IPS-NIHi11 (cell line): ENCODE measurements around the gene FGF9.

Experiments used
- DNase-seq: peaks from one replicate; pipeline ENCODE4 v3.0.0; 2012; ENCODE audit warnings: mixed read lengths, low spot score

The FGF9 gene

DNA sequence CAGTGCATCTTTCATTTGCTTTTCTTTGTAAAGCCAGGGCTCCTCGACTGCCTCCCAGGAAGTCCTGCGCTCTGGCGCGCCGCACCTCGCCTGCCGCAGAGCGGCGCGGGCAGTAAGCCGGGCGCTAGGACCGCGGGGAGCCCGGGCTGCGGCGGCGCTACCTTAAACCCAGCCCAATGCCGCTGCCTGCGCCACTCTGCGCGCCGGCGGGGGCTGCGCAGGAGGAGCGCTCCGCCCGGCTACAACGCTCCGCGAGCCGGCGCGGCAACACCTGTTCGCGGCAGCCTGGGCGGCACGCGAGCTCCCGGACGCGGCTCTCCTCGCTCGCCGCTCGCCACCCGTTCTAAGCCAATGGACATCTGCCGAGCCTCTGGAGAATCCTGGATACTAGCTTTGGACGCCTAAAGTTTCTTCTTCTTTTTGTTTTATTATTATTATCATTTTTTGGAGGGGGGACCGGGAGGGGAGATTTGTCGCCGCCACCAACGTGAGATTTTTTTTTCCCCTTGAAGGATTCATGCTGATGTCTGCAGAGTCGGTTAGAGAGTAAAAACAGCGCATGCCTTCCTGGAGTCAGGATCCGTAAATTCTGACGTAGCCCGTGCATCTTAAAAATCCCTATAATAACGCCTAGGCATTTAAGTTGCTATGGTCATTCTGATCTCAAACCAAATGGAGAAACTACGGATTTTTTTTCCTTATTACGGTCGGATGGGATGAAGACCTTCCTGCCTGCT is at the start of gene FGF9:
Gene FGF9 (plus strand): TSS at position 191 of the 737 bp plus-strand sequence. CDS start 840 bp downstream, outside the sequence.
- peak; percentile 89 for DNase-seq

DNA sequence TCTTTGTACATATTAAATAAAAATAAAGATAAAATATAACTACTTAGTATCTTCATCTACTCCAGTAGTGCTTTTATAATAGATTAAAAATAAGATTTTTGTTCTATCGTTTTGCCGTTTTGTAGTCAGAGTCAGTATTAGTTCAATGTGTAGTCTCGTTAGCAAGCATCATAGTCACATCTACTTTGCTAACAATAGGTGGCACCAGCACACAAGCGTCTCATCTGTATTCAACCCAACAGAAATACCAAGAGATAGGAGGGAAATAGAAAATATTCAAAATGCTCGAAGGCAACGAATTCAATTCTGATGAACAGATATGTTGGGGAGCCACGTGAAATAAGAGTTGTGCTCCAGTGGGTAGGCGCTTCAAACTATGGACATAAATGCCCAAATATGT is 45.5 kb upstream of the FGF9 start:
- peak; percentile 41 for DNase-seq

DNA sequence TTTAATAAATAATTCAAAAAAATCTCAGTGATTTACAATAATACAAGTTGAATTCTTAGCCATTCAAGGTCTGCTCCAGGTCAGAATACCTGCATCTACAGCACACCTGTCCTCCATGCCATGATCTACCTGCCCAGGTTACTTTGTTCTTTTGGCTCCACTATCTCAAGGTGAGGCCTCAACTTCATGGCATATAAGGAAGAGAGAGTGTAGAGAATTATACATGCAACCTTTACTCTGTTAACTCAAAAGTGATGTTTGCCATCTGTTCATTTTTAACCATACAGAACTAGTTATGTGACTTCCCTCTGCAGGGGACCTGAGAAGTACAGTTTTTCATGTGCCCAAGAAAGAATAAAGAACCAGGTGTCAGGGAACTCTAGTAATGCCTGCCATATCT is 38.7 kb upstream of the FGF9 start:
- DNase-seq, result no peak

DNA sequence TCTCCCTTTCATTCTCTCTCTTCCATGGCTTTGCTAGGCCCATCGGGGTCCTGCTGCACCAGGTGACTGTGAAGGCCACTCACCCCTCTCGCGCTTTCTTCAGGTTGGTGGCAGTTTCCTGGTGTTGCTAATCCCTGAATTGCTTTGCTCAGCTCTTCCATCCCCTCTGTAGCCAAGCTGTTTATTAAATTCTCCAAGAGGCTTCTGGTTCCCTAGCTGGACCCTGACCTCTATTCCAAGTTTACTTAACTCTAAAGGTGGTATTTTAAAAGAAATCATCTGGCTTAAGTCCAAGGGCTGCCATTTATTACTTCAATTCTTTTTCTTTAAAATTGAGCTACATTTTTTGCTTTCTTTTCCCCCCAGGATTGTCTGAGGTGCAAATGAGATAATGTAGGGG is 34.2 kb upstream of the FGF9 start:
- no peak for DNase-seq

DNA sequence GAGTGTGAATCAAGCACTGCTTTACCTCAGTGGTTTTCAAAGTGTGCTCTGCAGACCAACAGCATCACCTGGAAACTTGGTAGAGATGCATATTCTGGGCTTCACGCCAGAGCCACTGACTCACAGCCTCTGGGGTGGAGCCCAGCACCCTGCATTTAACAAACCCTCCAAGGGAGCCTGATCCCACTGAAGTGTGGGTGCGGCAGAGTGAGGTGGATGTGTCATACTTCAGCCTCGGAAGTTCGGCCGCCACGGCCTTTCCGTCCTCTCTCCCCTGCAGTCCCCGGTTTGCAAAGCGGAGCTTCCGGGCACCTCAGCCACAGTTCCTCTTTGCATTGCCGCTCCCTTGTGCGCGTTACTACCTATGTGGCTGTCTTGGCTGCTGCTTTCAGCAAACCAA is 33.6 kb upstream of the FGF9 start:
- DNase-seq, result peak; percentile 46

DNA sequence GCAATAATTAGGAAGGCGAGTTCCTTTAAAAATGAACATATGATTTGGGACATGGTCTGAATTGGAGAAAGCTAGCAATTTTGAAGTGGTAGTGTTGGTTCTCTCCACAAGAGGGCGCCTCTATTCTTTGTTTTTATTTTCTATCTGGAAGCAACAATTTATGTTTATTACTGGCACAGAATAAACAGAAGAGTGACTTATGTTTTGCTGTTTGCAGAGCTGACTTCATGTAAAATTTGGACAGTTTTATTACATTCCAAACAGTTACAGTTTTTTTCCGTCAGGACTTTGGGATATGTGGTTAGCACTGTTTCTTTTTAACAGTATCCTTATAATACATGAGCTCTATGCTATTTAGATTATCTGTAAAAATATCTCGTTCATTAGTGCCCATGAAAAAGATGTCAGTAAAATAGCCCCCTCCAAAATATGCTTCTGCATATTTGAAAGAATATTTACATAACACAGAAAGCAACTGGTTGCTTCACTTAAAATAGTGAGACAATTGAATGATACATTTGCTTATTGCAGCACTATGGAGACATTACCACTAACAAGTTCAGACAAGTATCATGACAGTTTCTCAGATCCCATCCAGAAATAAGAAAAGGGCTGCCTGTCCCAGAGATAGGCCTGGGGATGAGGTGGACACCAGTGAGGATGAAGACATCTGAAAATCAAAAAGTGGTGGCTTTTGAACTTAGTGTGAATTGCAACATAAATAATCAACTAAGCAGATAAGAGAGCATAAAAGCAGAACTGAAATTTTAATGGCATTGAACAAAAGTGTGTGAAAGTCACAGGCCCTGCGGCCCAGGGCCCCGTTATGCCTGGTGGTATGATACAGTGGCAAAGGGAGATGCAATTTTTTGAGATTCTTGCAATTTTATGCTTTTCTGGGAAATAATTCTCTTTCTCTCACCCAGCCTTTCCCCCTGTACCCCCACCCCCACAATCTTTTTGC is 32.3 kb upstream of the FGF9 start:
- DNase-seq, result peak; percentile 42

DNA sequence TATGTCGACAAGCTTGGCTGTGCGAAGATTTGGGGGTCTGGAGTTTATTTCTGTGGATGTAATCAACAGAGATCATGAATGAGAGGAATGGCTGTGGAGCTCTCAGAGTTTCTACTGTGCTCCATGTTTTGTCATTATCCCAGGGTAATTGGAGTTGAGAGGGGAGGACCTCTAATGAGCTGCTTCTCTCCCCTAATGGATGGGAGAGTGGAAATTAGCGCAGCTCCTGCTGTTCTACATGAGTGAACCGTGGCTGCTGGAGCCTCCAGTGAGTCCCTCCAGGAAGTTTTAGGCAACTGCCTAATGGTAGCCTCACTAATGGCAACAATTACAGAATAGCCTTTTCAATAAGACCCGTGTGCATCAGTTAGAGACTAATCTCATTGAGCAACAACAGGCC is 31.3 kb upstream of the FGF9 start:
- no peak for DNase-seq

DNA sequence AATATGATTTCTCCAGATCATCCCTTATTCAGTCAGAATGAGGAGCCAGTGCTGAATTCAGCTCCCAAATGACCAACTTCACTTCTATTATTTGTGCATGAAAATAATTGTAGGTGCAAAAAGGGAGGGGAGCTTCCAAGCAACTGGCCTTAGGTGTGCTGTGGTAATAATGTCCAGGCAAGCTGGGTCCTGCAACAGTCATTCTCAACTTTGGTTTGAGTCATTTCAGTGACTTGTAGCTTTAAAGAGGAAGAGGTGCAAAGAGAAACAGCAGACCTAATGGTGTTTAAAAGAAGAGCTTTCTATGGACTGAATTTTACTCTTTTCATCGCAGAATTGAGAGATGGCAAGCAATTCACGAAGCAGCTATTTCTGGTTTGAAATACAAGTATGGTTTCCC is 29.2 kb upstream of the FGF9 start:
- no peak for DNase-seq

DNA sequence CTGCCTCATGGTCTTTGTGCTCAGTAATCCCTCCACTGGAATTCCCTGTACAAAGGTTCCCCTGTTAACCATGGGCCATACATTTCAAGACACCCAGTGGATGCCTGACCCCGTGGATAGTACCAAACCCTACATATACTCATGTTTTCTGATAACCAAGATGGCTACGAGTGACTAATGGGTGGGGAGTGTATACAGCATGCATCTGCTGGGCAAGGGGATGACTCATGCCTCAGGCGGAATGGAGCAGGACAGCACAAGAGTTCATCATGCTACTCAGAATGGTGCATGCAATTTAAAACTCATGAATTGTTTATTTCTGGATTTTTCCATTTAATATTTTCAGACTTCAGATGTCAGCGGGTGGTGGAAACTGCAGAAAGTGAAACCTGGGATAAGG is 13.3 kb upstream of the FGF9 start:
- DNase-seq, result no peak

DNA sequence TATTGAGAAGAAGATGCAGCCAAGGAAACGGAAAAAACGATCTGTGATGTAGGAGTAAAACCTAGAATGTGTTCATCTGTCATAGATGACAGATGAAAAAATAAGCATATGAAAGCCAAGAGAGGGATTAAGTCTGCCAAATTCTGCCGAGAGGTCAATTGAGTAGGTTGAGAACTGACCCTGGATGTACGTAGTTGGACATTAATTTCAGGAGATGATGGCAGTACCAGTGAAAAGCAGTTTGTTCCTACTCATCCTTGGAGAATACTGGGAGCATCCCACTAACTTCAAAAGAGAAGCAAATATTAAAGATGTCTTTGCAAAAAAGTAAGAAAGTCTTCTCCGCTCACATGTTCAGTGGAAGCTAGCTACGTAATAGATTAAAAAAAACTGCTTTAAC is 11.8 kb upstream of the FGF9 start:
- no peak for DNase-seq

DNA sequence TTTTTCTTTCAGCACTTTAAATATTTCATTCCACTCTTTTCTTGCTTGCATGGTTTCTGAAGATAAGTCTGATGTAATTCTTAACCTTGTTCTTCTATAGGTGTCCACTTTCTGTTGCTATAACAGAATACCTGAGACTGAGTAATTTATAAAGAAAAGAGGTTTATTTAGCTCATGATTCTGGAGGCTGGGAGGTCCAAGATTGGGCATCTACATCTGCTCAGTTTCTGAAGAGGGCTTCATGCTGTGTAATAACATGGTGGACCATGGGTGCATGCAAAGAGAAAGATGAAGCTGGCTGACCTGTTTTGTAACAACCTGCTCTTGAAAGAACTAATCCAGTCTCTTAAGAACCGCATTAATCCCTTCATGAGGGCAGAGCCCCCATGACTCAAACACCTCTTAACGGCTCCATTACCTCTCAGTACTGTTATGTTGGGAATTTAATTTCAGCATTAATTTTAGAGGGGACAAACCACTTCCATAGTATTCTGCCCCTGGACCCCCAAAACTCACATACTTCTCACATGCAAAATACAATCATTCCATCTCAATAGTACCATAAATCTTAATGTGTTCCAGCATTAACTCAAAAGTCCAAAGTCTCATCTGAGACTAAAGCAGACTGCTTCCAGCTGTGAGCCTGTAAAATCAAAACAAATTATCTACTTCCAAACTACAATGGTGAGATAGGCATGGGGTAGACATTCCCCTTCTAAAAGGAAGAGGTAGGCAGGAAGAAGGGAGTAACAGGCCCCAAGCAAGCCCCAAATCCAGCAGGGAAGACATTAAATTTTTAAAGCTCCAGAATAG is 9.6 kb upstream of the FGF9 start:
- no peak for DNase-seq

DNA sequence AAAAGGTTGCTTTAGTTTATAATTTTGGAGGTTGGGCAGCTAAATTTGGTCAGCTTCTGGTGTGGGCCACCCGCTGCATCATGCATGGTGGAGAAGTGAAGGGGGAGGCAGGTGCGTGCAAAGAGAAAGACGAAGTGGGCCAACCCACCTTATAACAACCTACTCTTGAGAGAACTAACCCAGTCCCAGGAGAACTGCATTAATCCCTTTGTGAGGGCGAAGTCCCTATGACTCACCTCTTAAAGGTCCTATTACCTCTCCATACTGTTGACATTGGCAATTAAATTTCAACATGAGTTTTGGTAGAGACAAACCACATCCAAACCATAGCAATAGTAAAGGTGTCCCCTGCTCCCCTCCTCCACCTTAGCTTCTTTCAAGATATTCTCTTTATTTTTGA is 7.7 kb upstream of the FGF9 start:
- no peak for DNase-seq

DNA sequence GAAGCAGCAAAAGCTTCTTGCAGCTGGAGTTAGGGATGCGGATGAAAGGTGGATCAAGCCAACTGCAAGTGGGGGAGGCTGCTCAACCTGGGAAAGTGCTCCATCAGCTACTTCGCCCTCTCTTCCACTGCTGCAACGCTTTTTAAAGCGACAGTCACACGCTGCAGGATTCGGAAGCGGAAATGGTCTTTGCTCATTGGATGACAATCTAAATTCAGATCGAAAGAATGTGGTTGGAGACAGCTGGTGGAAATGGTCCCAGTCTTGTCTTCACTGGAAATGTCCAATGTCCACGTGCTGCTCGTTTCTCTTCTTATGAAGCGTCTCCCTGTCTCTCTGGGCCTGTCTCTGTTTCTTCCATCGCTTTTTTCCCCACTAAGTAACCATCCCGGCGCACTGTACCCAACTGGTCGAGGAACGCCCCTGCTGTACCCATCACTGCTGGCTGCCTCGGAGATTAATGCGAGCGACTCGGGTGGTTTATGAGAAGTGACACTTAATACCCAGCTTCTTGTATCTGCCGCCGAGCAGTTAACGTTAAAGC is 2.1 kb upstream of the FGF9 start:
- peak; percentile 35 for DNase-seq

DNA sequence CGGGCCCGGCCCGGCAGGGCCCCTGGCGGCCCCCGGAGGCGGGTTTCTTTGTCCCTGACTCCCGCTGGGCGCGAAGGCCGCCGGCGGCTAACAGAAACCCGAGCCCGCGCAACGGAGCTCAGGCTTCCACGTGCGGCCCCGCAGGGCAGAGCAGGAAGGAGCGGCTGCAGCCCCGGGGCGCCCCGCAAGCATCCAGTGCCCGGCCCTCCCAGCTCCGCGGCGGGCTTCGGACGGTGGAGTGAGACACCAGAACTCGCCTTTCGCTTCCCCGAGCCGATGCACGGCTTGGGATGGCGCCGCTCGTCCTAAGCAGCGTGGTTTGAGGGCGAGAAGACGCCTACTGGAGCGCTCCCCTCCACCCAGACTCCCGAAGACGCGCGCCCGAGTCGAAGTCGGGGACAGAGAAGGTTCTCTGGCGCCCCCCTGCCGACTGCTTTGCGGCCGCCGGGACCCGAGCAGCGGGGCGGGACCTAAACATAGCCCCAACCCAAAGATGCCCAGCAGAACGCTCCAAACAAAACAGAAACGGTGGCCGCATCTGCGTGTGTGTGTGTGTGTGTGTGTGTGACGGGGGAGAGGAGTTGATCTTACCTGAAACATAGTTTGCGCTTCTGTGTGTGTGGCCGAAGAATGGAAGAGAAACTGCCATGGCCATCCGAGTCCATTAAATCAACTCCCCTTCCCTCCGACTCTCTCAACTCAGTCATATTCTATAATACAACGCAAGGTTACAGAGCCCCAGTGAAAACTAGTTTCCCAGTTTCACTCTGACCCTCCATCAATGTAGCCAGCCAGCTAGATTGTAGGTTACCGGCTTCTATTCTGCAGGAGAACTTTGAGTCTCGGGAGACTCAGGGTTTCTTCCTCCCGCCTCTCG is 629 bp upstream of the FGF9 start:
- peak; percentile 76 for DNase-seq

DNA sequence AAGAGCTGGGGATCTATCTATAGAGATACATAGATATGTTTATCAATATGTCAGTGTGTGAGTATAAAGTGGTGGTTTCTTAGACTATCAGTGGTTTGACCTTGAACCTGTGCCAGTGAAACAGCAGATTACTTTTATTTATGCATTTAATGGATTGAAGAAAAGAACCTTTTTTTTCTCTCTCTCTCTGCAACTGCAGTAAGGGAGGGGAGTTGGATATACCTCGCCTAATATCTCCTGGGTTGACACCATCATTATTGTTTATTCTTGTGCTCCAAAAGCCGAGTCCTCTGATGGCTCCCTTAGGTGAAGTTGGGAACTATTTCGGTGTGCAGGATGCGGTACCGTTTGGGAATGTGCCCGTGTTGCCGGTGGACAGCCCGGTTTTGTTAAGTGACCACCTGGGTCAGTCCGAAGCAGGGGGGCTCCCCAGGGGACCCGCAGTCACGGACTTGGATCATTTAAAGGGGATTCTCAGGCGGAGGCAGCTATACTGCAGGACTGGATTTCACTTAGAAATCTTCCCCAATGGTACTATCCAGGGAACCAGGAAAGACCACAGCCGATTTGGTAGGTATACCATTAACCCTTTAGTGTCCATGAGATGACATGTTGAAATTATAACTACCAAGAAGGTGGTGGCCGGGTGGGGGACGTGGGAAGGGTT is 880 bp downstream of the FGF9 start:
- peak; percentile 20 for DNase-seq

DNA sequence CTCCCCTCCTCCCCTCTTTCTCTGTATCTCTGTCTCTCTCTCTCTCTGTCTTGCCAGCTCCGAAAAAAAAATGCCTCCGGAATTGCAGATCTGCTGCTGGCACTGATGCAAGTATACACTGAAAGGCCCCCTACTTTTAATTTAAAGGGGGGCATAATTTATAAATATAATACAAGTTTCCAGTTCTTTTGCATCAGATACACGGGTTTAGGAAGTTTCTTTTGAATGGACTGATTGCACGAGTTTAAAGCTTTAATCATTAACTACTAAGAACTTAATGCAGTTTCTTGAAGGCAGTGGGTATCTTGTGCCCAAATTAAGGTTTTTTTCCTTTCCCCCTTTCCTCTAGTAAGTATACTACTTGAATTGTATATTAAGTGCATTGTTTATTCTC is 1.4 kb downstream of the FGF9 start:
- DNase-seq, result no peak

DNA sequence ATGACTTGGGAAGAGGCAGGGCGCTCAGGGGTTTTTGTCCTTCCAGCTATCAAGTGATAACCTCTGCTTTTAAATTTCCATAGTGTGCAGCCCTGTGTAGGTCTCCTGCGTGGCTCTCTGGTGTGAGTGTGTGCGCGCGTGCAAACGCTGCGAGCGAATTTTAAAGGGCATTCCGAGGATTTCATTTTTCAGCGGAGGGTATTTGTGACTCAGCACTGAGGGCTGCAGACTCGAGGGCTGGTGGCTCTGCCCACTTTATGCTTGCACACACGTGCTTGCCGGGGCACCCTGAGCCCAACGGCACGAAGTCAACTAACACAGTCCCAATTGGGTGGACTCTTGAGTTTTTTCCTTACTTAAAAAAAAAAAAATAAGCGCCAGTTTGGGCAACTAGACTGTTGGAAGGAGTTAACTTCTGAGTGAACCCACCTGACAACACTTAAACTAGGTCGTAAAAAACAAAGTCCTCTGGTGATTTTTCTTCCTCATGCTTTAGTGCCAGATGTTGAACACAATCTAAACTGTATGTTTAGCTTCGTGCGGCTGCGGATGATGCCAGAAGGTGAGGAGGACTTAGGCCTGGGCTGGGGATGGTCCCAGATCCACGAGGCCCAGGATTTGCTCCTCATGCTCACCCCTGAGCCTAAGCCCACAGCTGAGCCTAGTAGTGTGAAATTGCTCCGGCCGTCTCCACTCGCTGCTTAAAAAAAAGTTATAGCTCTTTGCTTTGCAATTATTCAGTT is 2.1 kb downstream of the FGF9 start:
- no peak for DNase-seq

DNA sequence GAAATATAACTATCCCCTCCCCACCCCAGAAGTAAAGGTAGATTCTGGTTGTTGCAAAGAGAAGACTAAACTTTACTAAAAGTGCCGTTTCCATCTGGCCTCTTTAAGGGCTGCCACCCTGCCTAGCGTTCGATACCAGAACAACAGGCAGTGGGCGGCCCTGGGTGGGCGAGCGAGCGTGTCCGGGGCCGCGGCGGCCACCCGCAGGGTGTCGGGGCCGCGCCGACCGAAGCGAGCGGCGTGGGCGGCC is 2.6 kb downstream of the FGF9 start:
- no peak for DNase-seq

DNA sequence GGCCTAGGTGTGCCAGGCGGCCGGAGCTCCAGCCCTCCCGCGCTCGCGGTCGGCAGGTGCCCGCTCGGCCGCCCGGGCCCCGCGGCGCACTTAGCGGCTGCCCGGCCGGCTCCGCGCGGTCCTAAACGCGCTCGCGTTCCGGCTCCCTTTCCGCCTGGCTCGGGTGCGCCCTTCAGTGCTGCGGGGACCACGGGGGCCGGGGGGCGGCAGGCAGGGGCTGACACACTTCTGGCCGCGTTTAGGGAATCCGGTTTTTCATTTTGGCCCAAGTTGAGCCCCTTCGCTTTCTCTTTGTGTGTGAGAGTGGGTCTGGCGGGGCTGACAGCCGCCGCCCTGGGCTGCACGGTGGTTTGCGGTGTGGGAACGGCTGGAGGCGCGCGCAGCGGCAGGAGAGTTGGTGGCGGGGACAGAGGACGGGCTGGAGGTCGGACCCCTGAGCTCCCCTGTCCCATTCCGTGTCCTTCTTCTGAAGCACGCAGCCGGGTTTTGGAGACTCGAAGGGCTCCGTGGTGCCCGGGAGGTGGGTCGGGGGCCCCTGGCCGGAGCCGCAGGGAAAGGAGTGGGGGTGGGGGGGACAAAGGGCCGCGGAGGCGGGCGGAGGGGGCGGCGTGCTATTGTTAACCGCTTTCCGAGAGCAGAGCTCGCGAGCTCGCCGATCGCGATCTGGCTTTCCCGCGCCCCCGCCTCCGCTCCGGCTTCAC is 3.1 kb downstream of the FGF9 start:
- peak; percentile 84 for DNase-seq
